ENCODE measurements around the gene FAXC.

- no peak for TF ChIP-seq RARB (CRISPR knock-in tag; IDR thresholded peaks at IDR 0.05)
- no peak for TF ChIP-seq ZFP30 (CRISPR knock-in tag; IDR thresholded peaks at IDR 0.05)
- no peak for TF ChIP-seq ZNF8 (CRISPR knock-in tag; IDR thresholded peaks at IDR 0.05)
Measured at GRCh38 chr6:99276747-99277146, 72.7 kb downstream of the FAXC start.

Measured in SK-N-SH treated with all-trans-retinoic acid at 6 μM for 48 hours (cell line).